ENCODE measurements around the gene TBC1D21.

DNA sequence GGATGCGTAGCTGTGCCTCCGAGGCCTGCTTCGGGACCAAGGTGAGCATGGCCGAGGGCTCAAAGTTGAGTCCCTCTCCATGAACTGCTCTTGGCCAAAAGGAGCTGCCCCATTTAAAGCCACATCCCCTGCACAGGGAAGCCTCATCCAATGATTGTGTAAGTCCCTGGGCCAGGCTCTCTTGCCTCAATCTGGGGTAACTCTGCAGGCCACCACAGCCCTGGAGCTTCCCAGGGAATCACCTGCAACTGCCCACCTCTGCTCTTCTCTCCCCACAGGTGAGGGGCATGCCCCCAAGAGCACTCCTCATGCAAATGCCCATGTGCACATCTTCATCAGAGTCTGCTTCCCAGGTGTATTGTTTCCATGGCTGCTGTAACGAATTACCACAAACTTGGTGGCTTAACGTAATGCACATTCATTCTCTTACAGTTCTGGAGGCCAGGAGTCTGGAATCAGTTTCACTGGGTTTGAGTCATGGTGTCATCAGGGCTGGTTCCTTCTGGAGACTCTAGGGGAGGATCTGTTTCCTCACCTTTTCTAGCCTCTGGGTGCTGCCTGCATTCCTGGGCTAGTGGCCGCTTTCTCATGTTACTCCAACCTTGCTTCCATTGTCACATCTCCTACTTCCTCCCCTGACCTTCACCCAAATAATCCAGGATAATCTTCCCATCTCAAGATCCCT, 27.9 kb downstream of the TBC1D21 start:
- TF ChIP-seq CTCF (optimal IDR thresholded peaks at IDR 0.05 in 1 of 3, IDR thresholded peaks at IDR 0.05 in 1 of 3, conservative IDR thresholded peaks at IDR 0.05 in 1 of 3; ENCODE audit: extremely low read depth in 1 of 3, insufficient read depth in 2 of 3, low read length in 3 of 3) (no peak), EZH2 (IDR thresholded peaks at IDR 0.05; ENCODE audit: low read length) (no peak)
